ENCODE measurements around the gene PLXNB3. TPM values are rescaled to one million over a fixed set of nuclear protein-coding genes. Genes with fewer than 3 reads are reported as not detected.

PLXNB3 gene
- total RNA-seq, 2 experiments from 2014 or later: not detected

- intact Hi-C loops (cut with micrococcal nuclease; ENCODE audit: unreplicated experiment): no loop called here
- H3K9me3 ChIP-seq (ENCODE audit: low read length): no peaks in the 10 kb centered on the region
- peaks cover 15% of the 10 kb centered on the region for H3K79me2 ChIP-seq (ENCODE audit: insufficient read depth, low read depth, low read length)
- H3K9me2 ChIP-seq (ENCODE audit: insufficient read depth, low read length): no peaks in the 10 kb centered on the region
- H2AFZ ChIP-seq (ENCODE audit: low read length): no peak overlapping the region
- CTCF ChIA-PET (ENCODE audit: unreplicated experiment): no interaction called here
- no TSS peak for BruUV-seq (replicated peaks)
- H3K4me3 ChIP-seq (ENCODE audit: low read depth, low read length, poor library complexity, severe bottlenecking): no peak overlapping the region
- TF ChIP-seq CTCF (conservative IDR thresholded peaks at IDR 0.05; ENCODE audit: low read length) (no peak), EZH2phosphoT487 (IDR thresholded peaks at IDR 0.05; ENCODE audit: borderline replicate concordance, low read depth, low read length) (no peak)
- H3K4me2 ChIP-seq (ENCODE audit: low read length): no peak overlapping the region
- no peaks in the 10 kb centered on the region for H4K20me1 ChIP-seq (ENCODE audit: insufficient read depth, low read length)
- H3K36me3 ChIP-seq (ENCODE audit: insufficient read depth, low read length): peaks cover 36% of the 10 kb centered on the region
- peaks cover 14% of the 10 kb centered on the region for H3K4me1 ChIP-seq (ENCODE audit: insufficient read depth, low read length, poor library complexity, severe bottlenecking)
- no peak for DNase-seq (ENCODE audit: low spot score)
- POLR2A ChIA-PET: no interaction called here
- H3K27ac ChIP-seq (ENCODE audit: low read depth, low read length, poor library complexity, severe bottlenecking): no peak overlapping the region
These were observed 35.3 kb downstream of the PLXNB3 start for GRCh38 chrX:153799326-153799725.

GRCh38 chrX:153800177-153800722 lies 36.2 kb downstream of the PLXNB3 start:
- no TSS peak for BruUV-seq (replicated peaks)

More at GRCh38 chrX:153800177-153800722, 36.2 kb downstream of the PLXNB3 start:
- H3K9me3 ChIP-seq (ENCODE audit: low read length): no peaks in the 10 kb centered on the region
- ChIA-PET POLR2A (no interaction called here), CTCF (ENCODE audit: unreplicated experiment) (no interaction called here)
- H2AFZ ChIP-seq (ENCODE audit: low read length): no peak overlapping the region
- H3K27ac ChIP-seq (ENCODE audit: low read depth, low read length, poor library complexity, severe bottlenecking): no peak overlapping the region
- peaks cover 36% of the 10 kb centered on the region for H3K36me3 ChIP-seq (ENCODE audit: insufficient read depth, low read length)
- TF ChIP-seq EZH2phosphoT487 (IDR thresholded peaks at IDR 0.05; ENCODE audit: borderline replicate concordance, low read depth, low read length) (no peak), CTCF (conservative IDR thresholded peaks at IDR 0.05; ENCODE audit: low read length) (no peak)
- H3K79me2 ChIP-seq (ENCODE audit: insufficient read depth, low read depth, low read length): peaks cover 8% of the 10 kb centered on the region
- no peak overlapping the region for H3K4me3 ChIP-seq (ENCODE audit: low read depth, low read length, poor library complexity, severe bottlenecking)
- H3K4me1 ChIP-seq (ENCODE audit: insufficient read depth, low read length, poor library complexity, severe bottlenecking): peaks cover 14% of the 10 kb centered on the region
- H4K20me1 ChIP-seq (ENCODE audit: insufficient read depth, low read length): no peaks in the 10 kb centered on the region
- H3K9me2 ChIP-seq (ENCODE audit: insufficient read depth, low read length): no peaks in the 10 kb centered on the region
- intact Hi-C loops (cut with micrococcal nuclease; ENCODE audit: unreplicated experiment): no loop called here
- no peak overlapping the region for H3K4me2 ChIP-seq (ENCODE audit: low read length)
- no peak for DNase-seq (ENCODE audit: low spot score)

All from OCI-LY7 (cell line).